Activated CD4-positive, alpha-beta T cell treated with anti-CD3 and anti-CD28 coated beads for 36 hours (primary cell): ENCODE results near the gene ZNF800. TPM values are rescaled to one million over a fixed set of nuclear protein-coding genes. Genes with fewer than 3 reads are reported as not detected.

Experiments used
- ATAC-seq: fragments of 200-7000 bp; cut with Tn5 transposase; one replicate; pipeline ENCODE4 v1.10.0; 2021; ENCODE audit warnings: mild to moderate bottlenecking, moderate library complexity
- CTCF ChIA-PET: fragments of 350-600 bp; sonication (Branson Sonifier 250); formaldehyde crosslinking; loops from one replicate; lab custom pipeline; 2021; ENCODE audit warnings: antibody characterized with exemption; lab: Charles Lee
- POLR2A ChIA-PET: fragments of 350-600 bp; sonication (Branson Sonifier 250); formaldehyde crosslinking; loops from one replicate; lab custom pipeline; 2021; ENCODE audit warnings: antibody characterized with exemption, inconsistent platforms; lab: Charles Lee
- DNase-seq: peaks from one replicate; pipeline ENCODE4 v3.0.0-alpha.2; 2020
- H3K27ac Mint-ChIP-seq: one replicate; pipeline ENCODE4 v1.8.0; 2021; ENCODE audit warnings: mixed read lengths
- H3K27me3 Mint-ChIP-seq: one replicate; pipeline ENCODE4 v1.8.0; 2021; ENCODE audit warnings: mixed read lengths
- H3K36me3 Mint-ChIP-seq: one replicate; pipeline ENCODE4 v1.8.0; 2021; ENCODE audit warnings: low read depth, mixed read lengths
- H3K4me1 Mint-ChIP-seq: one replicate; pipeline ENCODE4 v1.8.0; 2021; ENCODE audit warnings: mixed read lengths
- H3K4me3 Mint-ChIP-seq: one replicate; pipeline ENCODE4 v1.8.0; 2021; ENCODE audit warnings: mild to moderate bottlenecking, moderate library complexity, mixed read lengths
- H3K9me3 Mint-ChIP-seq: one replicate; pipeline ENCODE4 v1.8.0; 2021; ENCODE audit warnings: low read depth, mixed read lengths
- intact Hi-C, 2 experiments: fragments of 100-400 bp; cut with DNase I in 1 of 2; cut with micrococcal nuclease in 1 of 2; formaldehyde crosslinking; loops; one replicate each; pipeline versions ENCODE4 v1.14.2 to v1.15.1; 2022 to 2024; cut with DNase I, micrococcal nuclease
- total RNA-seq, 2 experiments: library from RNA; stranded (reverse); gene quantifications; one replicate each; pipeline ENCODE4 v1.2.3, GENCODE V29; 2021

ZNF800 gene
- total RNA-seq, 2 experiments from 2014 or later, result 27.5 to 34.7 TPM

- Mint-ChIP-seq H3K4me1 (peaks cover 21% of the 10 kb centered on the region), H3K9me3 (no peaks in the 10 kb centered on the region), H3K27ac (no peak overlapping the region), H3K27me3 (peaks cover 5% of the 10 kb centered on the region), H3K36me3 (peaks cover 6% of the 10 kb centered on the region), H3K4me3 (no peak overlapping the region)
- intact Hi-C loops, result loop anchor here (5.0 kb wide), 3 partner anchors 42 to 237 kb away; partner anchors contain the start of genes ARF5 (in 1 of the 2), GCC1 (in 1 of the 2) and ZNF800 (in 1 of the 2)
- DNase-seq (no peak), ATAC-seq (no peak)
- ChIA-PET CTCF (interaction anchor here (1.0 to 1.9 kb wide), 5 partner anchors 28 to 859 kb away, joined by 3 to 8 read pairs (median 3); no protein-coding TSS in a partner anchor), POLR2A (interaction anchor here (0.6 kb wide), 1 partner anchor 10 kb away, joined by 4 read pairs; no protein-coding TSS in a partner anchor)
Observed at GRCh38 chr7:127349881-127350280, 42.6 kb downstream of the ZNF800 start.

GRCh38 chr7:127348247-127348631 lies 44.3 kb downstream of the ZNF800 start:
- Mint-ChIP-seq H3K4me3 (peak overlapping the region; percentile 37), H3K36me3 (peaks cover 3% of the 10 kb centered on the region), H3K4me1 (peaks cover 21% of the 10 kb centered on the region), H3K27ac (no peak overlapping the region), H3K27me3 (peaks cover 5% of the 10 kb centered on the region), H3K9me3 (no peaks in the 10 kb centered on the region)
- DNase-seq (no peak), ATAC-seq (no peak)
- ChIA-PET CTCF (interaction anchor here (0.6 to 2.1 kb wide), 30 partner anchors 9 to 861 kb away, joined by 3 to 10 read pairs (median 4); partner anchors contain the start of gene GCC1), POLR2A (interaction anchor here (1.2 kb wide), 1 partner anchor 45 kb away, joined by 6 read pairs; the partner anchor contains the start of gene ZNF800)
- intact Hi-C loops, result loop anchor here (5.0 kb wide), 2 partner anchors 59 to 239 kb away; partner anchors contain the start of genes ARF5 (in 1 of the 2) and GCC1 (in 1 of the 2)

GRCh38 chr7:127347567-127348246 lies 44.8 kb downstream of the ZNF800 start:
- H3K4me3 Mint-ChIP-seq, result peak overlapping the region; percentile 37
- no peaks in the 10 kb centered on the region for H3K9me3 Mint-ChIP-seq

GRCh38 chr7:127346575-127347256 lies 45.8 kb downstream of the ZNF800 start:
- peaks cover 5% of the 10 kb centered on the region for H3K27me3 Mint-ChIP-seq
- intact Hi-C loops, result loop anchor here (1.0 to 5.0 kb wide), 8 partner anchors 46 to 241 kb away; partner anchors contain the start of genes ARF5 (in 1 of the 2), GCC1 (in 1 of the 2), GRM8 (in 1 of the 2) and ZNF800 (in 1 of the 2)
- H3K4me1 Mint-ChIP-seq, result peaks cover 16% of the 10 kb centered on the region
- H3K9me3 Mint-ChIP-seq, result peaks cover 3% of the 10 kb centered on the region
- H3K4me3 Mint-ChIP-seq, result peak overlapping the region; percentile 32
- ChIA-PET POLR2A (no interaction called here), CTCF (interaction anchor here (1.4 to 2.1 kb wide), 7 partner anchors 12 to 238 kb away, joined by 3 to 10 read pairs (median 6); partner anchors contain the start of gene GCC1)
- no peaks in the 10 kb centered on the region for H3K36me3 Mint-ChIP-seq
- DNase-seq (peak; percentile 5), ATAC-seq (no peak)
- H3K27ac Mint-ChIP-seq, result no peak overlapping the region

More at GRCh38 chr7:127347567-127348246, 44.8 kb downstream of the ZNF800 start:
- ChIA-PET POLR2A (interaction anchor here (1.2 kb wide), 1 partner anchor 45 kb away, joined by 6 read pairs; the partner anchor contains the start of gene ZNF800), CTCF (interaction anchor here (0.6 to 2.1 kb wide), 31 partner anchors 10 to 862 kb away, joined by 3 to 10 read pairs (median 4); partner anchors contain the start of gene GCC1)
- intact Hi-C loops, result loop anchor here (1.0 to 5.0 kb wide), 8 partner anchors 45 to 240 kb away; partner anchors contain the start of genes ARF5 (in 1 of the 2), GCC1 (in 1 of the 2), GRM8 (in 1 of the 2) and ZNF800 (in 1 of the 2)
- ATAC-seq, result peak; percentile 98
- Mint-ChIP-seq H3K4me1 (peaks cover 21% of the 10 kb centered on the region), H3K36me3 (peaks cover 3% of the 10 kb centered on the region), H3K27me3 (peaks cover 5% of the 10 kb centered on the region), H3K27ac (no peak overlapping the region)
- DNase-seq, result peak; percentile 87

GRCh38 chr7:127342596-127342995 lies 49.9 kb downstream of the ZNF800 start:
- no peaks in the 10 kb centered on the region for H3K36me3 Mint-ChIP-seq
- ATAC-seq (no peak), DNase-seq (no peak)
- peaks cover 8% of the 10 kb centered on the region for H3K27me3 Mint-ChIP-seq
- intact Hi-C loops, result no loop called here
- H3K4me3 Mint-ChIP-seq, result no peak overlapping the region
- ChIA-PET POLR2A (no interaction called here), CTCF (interaction anchor here (0.7 to 1.5 kb wide), 2 partner anchors 105 to 193 kb away, joined by 3 read pairs; no protein-coding TSS in a partner anchor)
- no peak overlapping the region for H3K27ac Mint-ChIP-seq
- H3K4me1 Mint-ChIP-seq, result peaks cover 6% of the 10 kb centered on the region
- H3K9me3 Mint-ChIP-seq, result peaks cover 3% of the 10 kb centered on the region

DNA sequence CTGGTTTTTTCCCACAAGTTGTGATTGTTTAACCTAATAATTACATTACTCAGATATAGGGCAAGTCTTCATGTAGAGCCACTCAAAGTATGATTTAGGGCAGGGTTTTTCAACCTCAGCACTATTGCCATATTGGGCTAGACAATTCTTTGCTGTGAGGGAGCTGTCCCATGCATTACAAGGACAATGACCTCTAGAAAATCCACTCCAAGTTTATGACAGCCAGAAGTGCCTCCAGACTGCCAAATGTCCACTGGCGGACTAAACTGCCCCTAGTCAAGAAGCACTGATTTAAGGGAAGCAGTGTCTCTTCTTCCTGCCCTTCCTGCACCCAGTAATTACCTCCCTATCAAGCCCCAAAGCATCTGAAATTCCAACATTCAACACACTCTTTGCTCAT lies 54.4 kb downstream of the ZNF800 start:
- H3K9me3 Mint-ChIP-seq, result peaks cover 3% of the 10 kb centered on the region
- H3K4me3 Mint-ChIP-seq, result no peak overlapping the region
- DNase-seq (no peak), ATAC-seq (no peak)
- intact Hi-C loops, result no loop called here
- no peaks in the 10 kb centered on the region for H3K36me3 Mint-ChIP-seq
- H3K27ac Mint-ChIP-seq, result no peak overlapping the region
- H3K27me3 Mint-ChIP-seq, result peaks cover 20% of the 10 kb centered on the region
- CTCF ChIA-PET, result no interaction called here
- POLR2A ChIA-PET, result no interaction called here
- H3K4me1 Mint-ChIP-seq, result no peaks in the 10 kb centered on the region

DNA sequence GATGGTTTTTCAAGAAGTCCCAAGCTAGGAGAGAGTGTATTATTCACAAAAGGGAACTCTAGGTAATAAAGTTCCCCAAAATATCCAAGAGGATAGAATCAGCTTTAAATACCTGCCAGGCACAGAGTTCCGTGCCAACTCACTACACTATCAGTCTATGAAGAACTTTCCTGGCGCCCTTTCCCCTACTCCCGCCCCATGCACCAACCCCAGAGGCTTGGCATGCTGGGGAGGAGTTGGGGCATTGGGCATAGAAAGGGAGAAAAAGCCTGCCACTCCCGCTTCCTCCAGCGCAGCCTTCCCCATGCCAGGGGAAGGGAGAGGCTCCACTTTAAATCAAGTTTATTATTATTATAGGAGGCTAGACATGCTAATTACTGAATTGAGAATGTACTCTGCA lies 54.9 kb downstream of the ZNF800 start:
- DNase-seq, result no peak
- H3K27ac Mint-ChIP-seq, result no peak overlapping the region
- ChIA-PET CTCF (interaction anchor here (1.0 kb wide), 1 partner anchor 22 kb away, joined by 3 read pairs; no protein-coding TSS in a partner anchor), POLR2A (no interaction called here)
- peaks cover 20% of the 10 kb centered on the region for H3K27me3 Mint-ChIP-seq
- peaks cover 3% of the 10 kb centered on the region for H3K9me3 Mint-ChIP-seq
- intact Hi-C loops, result no loop called here
- no peaks in the 10 kb centered on the region for H3K4me1 Mint-ChIP-seq
- no peak for ATAC-seq
- H3K4me3 Mint-ChIP-seq, result no peak overlapping the region
- no peaks in the 10 kb centered on the region for H3K36me3 Mint-ChIP-seq

GRCh38 chr7:127336458-127336857 lies 56.0 kb downstream of the ZNF800 start:
- peaks cover 23% of the 10 kb centered on the region for H3K27me3 Mint-ChIP-seq
- ChIA-PET CTCF (no interaction called here), POLR2A (no interaction called here)
- ATAC-seq, result no peak
- H3K4me1 Mint-ChIP-seq, result no peaks in the 10 kb centered on the region
- intact Hi-C loops, result no loop called here
- no peaks in the 10 kb centered on the region for H3K36me3 Mint-ChIP-seq
- no peak overlapping the region for H3K27ac Mint-ChIP-seq
- no peaks in the 10 kb centered on the region for H3K9me3 Mint-ChIP-seq
- H3K4me3 Mint-ChIP-seq, result no peak overlapping the region
- DNase-seq, result no peak

GRCh38 chr7:127332880-127333279 lies 59.6 kb downstream of the ZNF800 start:
- CTCF ChIA-PET, result no interaction called here
- no peak for DNase-seq
- peaks cover 21% of the 10 kb centered on the region for H3K27me3 Mint-ChIP-seq
- POLR2A ChIA-PET, result no interaction called here
- H3K4me1 Mint-ChIP-seq, result no peaks in the 10 kb centered on the region
- intact Hi-C loops, result no loop called here
- H3K4me3 Mint-ChIP-seq, result no peak overlapping the region
- no peaks in the 10 kb centered on the region for H3K36me3 Mint-ChIP-seq
- H3K27ac Mint-ChIP-seq, result no peak overlapping the region
- no peak for ATAC-seq
- H3K9me3 Mint-ChIP-seq, result no peaks in the 10 kb centered on the region

GRCh38 chr7:127330070-127330469 lies 62.4 kb downstream of the ZNF800 start:
- no peak overlapping the region for H3K4me3 Mint-ChIP-seq
- peaks cover 14% of the 10 kb centered on the region for H3K27me3 Mint-ChIP-seq
- no peaks in the 10 kb centered on the region for H3K4me1 Mint-ChIP-seq
- no peak for DNase-seq
- intact Hi-C loops, result no loop called here
- no peaks in the 10 kb centered on the region for H3K36me3 Mint-ChIP-seq
- ATAC-seq, result no peak
- no peak overlapping the region for H3K27ac Mint-ChIP-seq
- ChIA-PET POLR2A (interaction anchor here (0.6 kb wide), 1 partner anchor 213 kb away, joined by 3 read pairs; no protein-coding TSS in a partner anchor), CTCF (no interaction called here)
- H3K9me3 Mint-ChIP-seq, result no peaks in the 10 kb centered on the region
